Small intestine (tissue), 7 donors: ENCODE results near the gene SIGMAR1. TPM values are rescaled to one million over a fixed set of nuclear protein-coding genes. Genes with fewer than 3 reads are reported as not detected.
"Not testable (repeated sequence)": the region's sequence is repeated elsewhere in the genome, so short reads cannot be mapped to it uniquely, and the experiment has no call there.

Source experiments
- DNase-seq, 2 donors: peaks; one replicate each; pipeline versions ENCODE4 v3.0.0 to v3.0.0-alpha.2; 2013
- FAIRE-seq: peaks from 2 replicates; lab custom pipeline; 2012; peaks lifted over from hg19 to GRCh38; lab: Jason Lieb, UNC
- H3K27ac ChIP-seq, 3 donors: one replicate each; pipeline ENCODE4 v1.5.1; 2013; ENCODE audit warnings: low read length in 2 of 3, mild to moderate bottlenecking in 2 of 3, control low read depth in 1 of 3, inconsistent platforms in 1 of 3, low read depth in 1 of 3, moderate library complexity in 1 of 3
- H3K27me3 ChIP-seq, 3 donors: one replicate each; pipeline ENCODE4 v1.6.1; 2013; ENCODE audit warnings: low read length in 3 of 3, inconsistent platforms in 1 of 3; ENCODE audit not compliant: control insufficient read depth in 3 of 3, insufficient read depth in 3 of 3
- H3K36me3 ChIP-seq, 3 donors: one replicate each; pipeline ENCODE4 v1.6.1; 2013; ENCODE audit warnings: low read length in 3 of 3, inconsistent platforms in 1 of 3, low read depth in 1 of 3, mild to moderate bottlenecking in 1 of 3, moderate library complexity in 1 of 3; ENCODE audit not compliant: control insufficient read depth in 3 of 3, insufficient read depth in 2 of 3
- H3K4me1 ChIP-seq, 3 donors: one replicate each; pipeline ENCODE4 v1.6.1; 2013; ENCODE audit warnings: low read length in 2 of 3, inconsistent platforms in 1 of 3, low read depth in 1 of 3, mild to moderate bottlenecking in 1 of 3, moderate library complexity in 1 of 3; ENCODE audit not compliant: control insufficient read depth in 3 of 3, insufficient read depth in 2 of 3
- H3K4me3 ChIP-seq, 3 donors: one replicate each; pipeline ENCODE4 v1.5.1; 2013; ENCODE audit warnings: low read length in 3 of 3, control low read depth in 1 of 3, inconsistent platforms in 1 of 3, low read depth in 1 of 3, mild to moderate bottlenecking in 1 of 3, moderate library complexity in 1 of 3
- H3K9me3 ChIP-seq, 2 donors: one replicate each; pipeline ENCODE4 v1.6.1; 2013; ENCODE audit warnings: low read depth in 1 of 2, low read length in 1 of 2; ENCODE audit not compliant: control insufficient read depth in 2 of 2, insufficient read depth in 1 of 2
- WGBS, 3 donors: extraction: QIAGEN DNeasy Blood & Tissue Kit; methylation state at CpG; one replicate each; pipeline ENCODE4 v1.1.7; 2013; 5-methylcytosine and 5-hydroxymethylcytosine counted together
- polyA plus RNA-seq, 4 donors: library from polyadenylated mRNA; stranded (reverse) in 3 of 4; unstranded in 1 of 4; fragments of 200-250 nt in 3 of 4; fragments of 120-200 nt in 1 of 4; gene quantifications; one replicate each; pipeline versions ENCODE4 v1.2.1 to v1.2.3, GENCODE V29; 2013
- donor health status: healthy with polysubstance abuse.
- donor health status: control.
- donor health status: control.
- donor health status: Bipolar disorder and iron deficiency.
- donor health status: healthy.

Gene SIGMAR1
- polyA plus RNA-seq, 4 donors = 41.4 to 88.8 (median 68.5) TPM

DNA sequence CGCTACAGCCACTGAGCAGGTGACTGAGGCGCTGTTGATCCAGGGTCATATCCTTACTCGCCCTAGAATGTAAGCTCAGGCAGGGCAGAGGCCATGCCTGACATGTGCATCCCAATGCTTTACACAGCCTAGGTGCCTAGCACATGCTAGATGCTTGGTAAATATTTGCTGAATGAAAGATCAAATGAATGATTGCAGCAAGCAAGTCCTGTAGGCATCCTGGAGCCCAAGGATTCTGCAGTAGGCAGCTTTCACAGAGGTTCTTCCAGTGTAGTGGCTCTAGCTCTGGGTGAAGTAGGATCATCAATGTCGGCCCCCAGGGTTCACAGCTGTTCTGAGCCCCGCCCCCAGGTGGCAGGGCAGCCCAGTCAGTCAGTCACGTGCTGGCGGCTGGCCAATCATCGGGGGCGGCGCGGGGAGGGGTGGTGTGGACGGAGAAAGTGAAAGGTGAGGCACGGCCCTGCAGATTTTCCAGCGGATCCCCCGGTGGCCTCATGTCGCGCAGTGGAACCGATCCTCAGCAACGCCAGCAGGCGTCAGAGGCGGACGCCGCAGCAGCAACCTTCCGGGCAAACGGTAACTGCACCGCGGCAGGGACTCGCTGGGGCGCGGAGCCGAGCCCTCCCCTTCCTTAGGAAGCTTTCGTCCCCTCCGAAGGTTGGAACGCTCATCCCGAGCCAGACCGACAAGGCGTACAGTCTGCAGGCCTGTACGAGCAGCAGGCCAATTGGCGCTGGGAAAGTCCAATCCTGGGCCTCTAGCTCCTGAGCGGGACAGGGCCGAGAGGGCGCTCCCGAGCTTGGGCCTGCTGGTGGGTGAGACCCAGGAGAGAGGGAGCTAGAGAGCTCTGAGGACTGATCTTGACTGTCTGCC, 8.9 kb upstream of the SIGMAR1 start, which contains the start of gene GALT:
Gene GALT (plus strand): TSS at position 465 of the 873 bp plus-strand sequence. CDS start 30 bp downstream, at position 495.
- Histone ChIP-seq H3K27ac (peak within 1 kb of the TSS; percentile 90 to 93 (median 91)), H3K36me3 (peaks cover 0 to 36% (median 9%) of the 10 kb centered on the region in 3 donors), H3K27me3 (no peaks in the 10 kb centered on the region), H3K9me3 (no peaks in the 10 kb centered on the region), H3K4me1 (peaks cover 0 to 47% (median 7%) of the 10 kb centered on the region in 3 donors), H3K4me3 (peak within 1 kb of the TSS; percentile 58 to 82 (median 68))
- FAIRE-seq = no peak
- peak; percentile 96 to 97 for DNase-seq
- 4 to 5% (median 5%) methylated on average over 43 of the region's 43 CpGs for WGBS, 3 donors

GRCh38 chr9:34644766-34645314, 7.3 kb upstream of the SIGMAR1 start:
- no peaks in the 10 kb centered on the region for H3K27me3 ChIP-seq
- H3K27ac ChIP-seq = peak overlapping the region in 1 of 3 donors; percentile 18
- no peak for FAIRE-seq
- peak; percentile 57 to 78 for DNase-seq
- peaks cover 0 to 38% (median 5%) of the 10 kb centered on the region in 3 donors for H3K4me1 ChIP-seq
- H3K36me3 ChIP-seq = peaks cover 0 to 22% (median 9%) of the 10 kb centered on the region in 3 donors
- H3K9me3 ChIP-seq = no peaks in the 10 kb centered on the region
- no peak overlapping the region for H3K4me3 ChIP-seq

- no peaks in the 10 kb centered on the region for H3K9me3 ChIP-seq
- 92 to 100% (median 97%) methylated on average over 1 of the region's 1 CpG for WGBS, 3 donors
- no peak for FAIRE-seq
These were observed 5.1 kb upstream of the SIGMAR1 start for GRCh38 chr9:34642679-34643078.

DNA sequence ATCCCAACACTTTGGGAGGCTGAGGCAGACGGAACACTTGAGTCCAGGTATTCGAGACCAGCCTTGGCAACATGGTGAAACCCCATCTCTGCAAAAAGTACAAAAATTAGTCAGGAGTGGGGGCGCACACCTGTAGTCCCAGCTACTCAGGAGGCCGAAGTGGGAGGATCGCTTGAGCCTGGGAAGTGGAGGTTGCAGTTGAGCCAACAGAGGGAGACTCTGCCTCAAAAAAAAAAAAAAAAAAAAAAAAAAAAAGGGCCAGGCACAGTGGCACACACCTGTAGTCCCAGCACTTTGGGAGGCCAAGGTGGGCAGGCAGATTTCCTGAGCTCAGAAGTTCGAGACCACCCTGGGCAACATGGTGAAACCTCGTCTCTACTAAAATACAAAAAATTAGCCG, 1.7 kb upstream of the SIGMAR1 start:
- not testable (repeated sequence) for H3K4me3 ChIP-seq, FAIRE-seq, H3K27ac ChIP-seq, H3K27me3 ChIP-seq, H3K9me3 ChIP-seq, DNase-seq
- peaks cover 0 to 22% (median 3%) of the 10 kb centered on the region in 3 donors for H3K4me1 ChIP-seq
- WGBS, 3 donors = 82 to 89% (median 85%) methylated on average over 8 of the region's 8 CpGs
- peaks cover 0 to 16% (median 0%) of the 10 kb centered on the region in 3 donors for H3K36me3 ChIP-seq

More at GRCh38 chr9:34642679-34643078, 5.1 kb upstream of the SIGMAR1 start:
- H3K27ac ChIP-seq = no peak overlapping the region
- peaks cover 1 to 33% (median 3%) of the 10 kb centered on the region in 3 donors for H3K4me1 ChIP-seq
- H3K27me3 ChIP-seq = no peaks in the 10 kb centered on the region
- no peak for DNase-seq
- H3K36me3 ChIP-seq = peaks cover 0 to under 1% (median 0%) of the 10 kb centered on the region in 3 donors
- no peak overlapping the region for H3K4me3 ChIP-seq

GRCh38 chr9:34638138-34638445, 505 bp upstream of the SIGMAR1 start:
- Histone ChIP-seq H3K4me1 (peaks cover 0 to 21% (median 3%) of the 10 kb centered on the region in 3 donors), H3K27ac (peak overlapping the region; percentile 75 to 92 (median 79)), H3K36me3 (peaks cover 0 to 16% (median 0%) of the 10 kb centered on the region in 3 donors), H3K27me3 (no peaks in the 10 kb centered on the region), H3K9me3 (no peaks in the 10 kb centered on the region), H3K4me3 (peak overlapping the region; percentile 36 to 72 (median 70))
- WGBS, 3 donors = 2 to 14% (median 10%) methylated on average over 7 of the region's 7 CpGs
- DNase-seq (peak in 1 of 2 donors; percentile 53), FAIRE-seq (no peak)

DNA sequence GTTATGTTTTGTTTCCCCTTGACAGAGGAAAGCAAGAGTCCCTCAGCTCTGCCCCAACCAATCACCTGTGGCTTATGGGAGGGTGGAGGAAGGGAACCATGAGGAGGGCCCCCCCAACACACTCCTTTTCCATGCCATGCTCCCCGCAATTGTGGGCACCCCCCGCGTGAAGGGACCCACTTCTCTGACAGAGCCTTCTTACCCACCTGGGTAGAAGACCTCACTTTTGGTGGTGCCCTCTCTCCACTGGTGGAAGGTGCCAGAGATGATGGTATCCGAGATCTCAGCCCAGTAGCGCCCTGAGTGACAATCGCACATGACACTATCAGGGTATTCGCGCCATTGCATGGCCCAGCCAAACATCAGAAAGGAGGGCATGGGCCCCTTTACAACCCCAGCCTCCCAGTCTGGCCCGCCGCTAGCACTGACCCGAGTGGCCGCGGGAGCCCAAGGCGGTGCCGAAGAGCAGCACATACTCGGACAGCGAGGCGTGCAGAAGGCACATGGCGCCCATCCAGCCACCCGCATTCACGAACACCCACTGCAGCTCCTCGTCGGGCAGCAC, 714 bp downstream of the SIGMAR1 start:
- peaks cover 0 to 21% (median 3%) of the 10 kb centered on the region in 3 donors for H3K4me1 ChIP-seq
- H3K36me3 ChIP-seq = peaks cover 0 to 16% (median 0%) of the 10 kb centered on the region in 3 donors
- WGBS, 3 donors = 1 to 5% (median 2%) methylated on average over 21 to 23 of the region's 23 CpGs
- DNase-seq (peak in 1 of 2 donors; percentile 9), FAIRE-seq (no peak)
- peak overlapping the region; percentile 27 to 72 (median 70) for H3K4me3 ChIP-seq
- peak overlapping the region; percentile 49 to 92 (median 79) for H3K27ac ChIP-seq
- no peaks in the 10 kb centered on the region for H3K9me3 ChIP-seq
- H3K27me3 ChIP-seq = no peaks in the 10 kb centered on the region

DNA sequence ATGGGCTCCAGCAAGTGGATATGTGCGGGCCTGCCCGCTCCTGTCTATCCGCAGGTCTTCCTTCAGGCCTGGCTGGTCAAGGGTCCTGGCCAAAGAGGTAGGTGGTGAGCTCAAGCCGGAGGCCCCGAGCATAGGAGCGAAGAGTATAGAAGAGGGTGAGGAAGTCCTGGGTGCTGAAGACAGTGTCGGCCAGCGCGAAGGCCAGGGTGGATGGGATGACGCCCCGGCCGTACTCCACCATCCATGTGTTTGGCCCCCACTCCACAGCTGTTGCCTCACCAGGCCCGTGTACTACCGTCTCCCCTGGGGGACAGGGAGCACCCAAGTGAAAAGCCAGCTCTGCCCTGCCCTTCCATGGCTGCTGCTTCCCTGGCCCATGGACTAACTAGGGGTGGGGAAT, 2.0 kb downstream of the SIGMAR1 start:
- 90 to 92% (median 90%) methylated on average over 14 of the region's 14 CpGs for WGBS, 3 donors
- DNase-seq (no peak), FAIRE-seq (no peak)
- Histone ChIP-seq H3K27me3 (peaks cover 0 to 5% (median 0%) of the 10 kb centered on the region in 3 donors), H3K36me3 (peaks cover 0 to 16% (median 0%) of the 10 kb centered on the region in 3 donors), H3K27ac (no peak overlapping the region), H3K4me3 (no peak overlapping the region), H3K4me1 (peaks cover 0 to 21% (median 3%) of the 10 kb centered on the region in 3 donors), H3K9me3 (no peaks in the 10 kb centered on the region)
